Myocyte (in vitro differentiated cells): Measurements from ENCODE around the gene ACOT9. TPM values are rescaled to one million over a fixed set of nuclear protein-coding genes. Genes with fewer than 3 reads are reported as not detected.
"Not testable (repeated sequence)": the region's sequence is repeated elsewhere in the genome, so short reads cannot be mapped to it uniquely, and the experiment has no call there.

Source experiments
- DNase-seq: peaks from one replicate; pipeline ENCODE4 v3.0.0-alpha.2; 2012; ENCODE audit warnings: low read depth
- polyA plus RNA-seq: library from polyadenylated mRNA; unstranded; fragments of >200 nt; gene quantifications from one replicate; pipeline ENCODE4 v1.2.1, GENCODE V29; 2012; ENCODE audit warnings: missing spikeins
- total RNA-seq: library from RNA; depleted of rRNA; stranded (reverse); fragments of >200 nt; gene quantifications from 2 replicates; pipeline ENCODE4 v1.2.3, GENCODE V29; 2014

ACOT9 gene, protein sequence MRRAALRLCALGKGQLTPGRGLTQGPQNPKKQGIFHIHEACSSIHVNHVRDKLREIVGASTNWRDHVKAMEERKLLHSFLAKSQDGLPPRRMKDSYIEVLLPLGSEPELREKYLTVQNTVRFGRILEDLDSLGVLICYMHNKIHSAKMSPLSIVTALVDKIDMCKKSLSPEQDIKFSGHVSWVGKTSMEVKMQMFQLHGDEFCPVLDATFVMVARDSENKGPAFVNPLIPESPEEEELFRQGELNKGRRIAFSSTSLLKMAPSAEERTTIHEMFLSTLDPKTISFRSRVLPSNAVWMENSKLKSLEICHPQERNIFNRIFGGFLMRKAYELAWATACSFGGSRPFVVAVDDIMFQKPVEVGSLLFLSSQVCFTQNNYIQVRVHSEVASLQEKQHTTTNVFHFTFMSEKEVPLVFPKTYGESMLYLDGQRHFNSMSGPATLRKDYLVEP
- 73.0 and 77.2 TPM in 2 replicates for total RNA-seq
- 49.9 TPM for polyA plus RNA-seq

GRCh38 chrX:23742697-23743622 lies at the start of gene ACOT9:
TSS of gene ACOT9 (minus strand) at chrX:23743276. CDS start at chrX:23743144, 132 bp downstream.
- peak; percentile 91 for DNase-seq

GRCh38 chrX:23790155-23790497 lies 47.0 kb upstream of the ACOT9 start:
- DNase-seq: no peak

GRCh38 chrX:23789386-23790154 lies 46.5 kb upstream of the ACOT9 start:
- no peak for DNase-seq

- DNase-seq: no peak
These were observed 45.9 kb upstream of the ACOT9 start for GRCh38 chrX:23788946-23789345.

DNA sequence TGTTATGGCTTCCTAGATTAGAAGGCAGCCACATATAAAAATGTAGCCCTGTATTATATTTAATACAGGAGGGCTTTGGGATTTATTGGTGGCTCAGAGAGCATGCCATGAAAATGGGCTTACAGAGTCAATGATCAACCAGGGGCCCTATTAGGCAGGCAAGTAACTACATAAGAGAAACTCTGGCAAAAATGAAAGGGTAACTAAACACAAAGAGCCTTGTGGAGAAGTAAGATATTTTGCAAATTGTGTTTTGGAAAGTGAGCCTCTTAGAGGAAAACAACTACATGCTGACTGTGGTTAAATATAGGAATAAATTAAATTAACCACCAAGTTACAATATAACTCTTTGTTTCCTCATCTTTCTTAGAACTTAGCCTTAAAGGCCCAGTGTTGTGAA lies 45.4 kb upstream of the ACOT9 start:
- DNase-seq: no peak

DNA sequence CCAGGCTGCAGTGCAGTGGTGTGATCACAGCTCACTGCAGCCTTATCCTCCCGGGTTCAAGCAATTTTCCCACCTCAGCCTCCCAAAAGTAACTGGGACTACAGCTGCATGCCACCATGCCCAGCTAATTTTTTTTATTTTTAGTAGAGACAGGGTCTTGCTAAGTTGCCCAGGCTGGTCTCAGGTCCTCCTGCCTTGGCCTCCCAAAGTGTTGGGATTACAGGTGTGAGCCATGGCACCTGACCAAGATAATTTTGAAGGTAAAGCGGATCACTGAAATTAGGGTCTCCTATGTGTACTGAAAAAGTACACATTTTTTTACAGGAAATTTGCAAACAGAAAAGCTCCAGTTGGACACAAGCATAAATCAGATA lies 44.7 kb upstream of the ACOT9 start:
- DNase-seq: no peak

DNA sequence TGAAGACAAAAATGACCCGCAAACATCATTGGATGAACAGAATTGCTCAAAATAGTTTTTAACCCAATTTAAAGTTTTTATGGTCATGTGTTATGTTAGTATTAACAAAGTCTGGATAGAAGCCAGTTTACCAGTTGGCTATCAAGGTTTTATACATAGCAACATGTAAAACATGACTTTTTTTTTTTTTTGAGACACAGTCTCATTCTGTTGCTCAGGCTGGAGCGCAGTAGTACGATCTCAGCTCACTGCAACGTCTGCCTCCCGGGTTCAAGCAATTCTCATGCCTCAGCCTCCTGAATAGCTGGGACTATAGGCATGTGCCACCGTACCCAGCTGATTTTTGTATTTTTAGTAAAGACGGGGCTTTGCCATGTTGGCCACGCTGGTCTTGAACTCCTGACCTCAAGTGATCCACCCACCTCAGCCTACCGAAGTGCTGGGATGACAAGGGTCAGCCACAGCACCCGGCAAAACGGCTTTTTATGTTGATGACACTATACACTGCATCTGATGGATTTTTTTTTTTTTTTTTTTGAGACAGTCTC lies 43.3 kb upstream of the ACOT9 start:
- DNase-seq: no peak

- no peak for DNase-seq
These were observed 42.5 kb upstream of the ACOT9 start for GRCh38 chrX:23785580-23785979.

- DNase-seq: peak; percentile 13
These were observed 41.6 kb upstream of the ACOT9 start for GRCh38 chrX:23784470-23785331.

DNA sequence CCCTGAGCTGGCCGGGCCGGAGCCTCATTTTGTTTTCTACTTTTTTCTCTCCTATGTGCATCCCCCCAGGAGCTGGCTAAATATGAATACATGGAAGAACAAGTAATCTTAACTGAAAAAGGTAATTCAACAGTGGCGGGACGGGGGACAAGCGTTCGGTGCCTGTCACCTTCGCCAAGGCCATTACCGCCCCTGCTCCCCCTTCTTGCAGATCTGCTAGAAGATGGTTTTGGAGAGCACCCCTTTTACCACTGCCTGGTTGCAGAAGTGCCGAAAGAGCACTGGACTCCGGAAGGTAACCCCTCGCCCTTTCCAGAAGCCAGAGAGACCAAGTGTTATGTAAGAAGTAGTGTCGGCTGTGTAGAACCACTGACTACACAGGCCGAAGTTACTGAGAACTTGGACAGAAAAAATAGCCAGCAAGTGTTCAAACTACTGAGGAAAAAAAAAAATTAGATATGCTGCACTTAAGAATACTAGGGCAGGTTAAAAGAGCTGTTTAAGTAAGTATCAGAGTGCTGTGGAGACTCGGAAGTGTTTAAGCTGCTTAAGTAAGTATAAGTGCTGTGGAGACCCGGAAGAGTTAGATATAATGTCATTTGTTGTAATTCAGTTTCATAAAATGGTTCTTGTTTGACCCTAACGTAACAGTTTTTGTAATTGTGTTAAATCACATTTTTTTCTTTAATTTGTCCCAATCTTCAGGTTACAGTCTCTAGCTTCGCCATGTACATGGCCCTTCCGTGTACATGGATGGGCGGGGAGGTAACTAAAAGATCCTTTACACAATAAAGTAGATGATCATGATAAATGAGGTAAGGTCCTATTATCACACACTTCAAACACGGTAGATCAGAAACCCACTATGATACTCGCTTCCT lies 40.8 kb upstream of the ACOT9 start:
- peak; percentile 8 for DNase-seq

DNA sequence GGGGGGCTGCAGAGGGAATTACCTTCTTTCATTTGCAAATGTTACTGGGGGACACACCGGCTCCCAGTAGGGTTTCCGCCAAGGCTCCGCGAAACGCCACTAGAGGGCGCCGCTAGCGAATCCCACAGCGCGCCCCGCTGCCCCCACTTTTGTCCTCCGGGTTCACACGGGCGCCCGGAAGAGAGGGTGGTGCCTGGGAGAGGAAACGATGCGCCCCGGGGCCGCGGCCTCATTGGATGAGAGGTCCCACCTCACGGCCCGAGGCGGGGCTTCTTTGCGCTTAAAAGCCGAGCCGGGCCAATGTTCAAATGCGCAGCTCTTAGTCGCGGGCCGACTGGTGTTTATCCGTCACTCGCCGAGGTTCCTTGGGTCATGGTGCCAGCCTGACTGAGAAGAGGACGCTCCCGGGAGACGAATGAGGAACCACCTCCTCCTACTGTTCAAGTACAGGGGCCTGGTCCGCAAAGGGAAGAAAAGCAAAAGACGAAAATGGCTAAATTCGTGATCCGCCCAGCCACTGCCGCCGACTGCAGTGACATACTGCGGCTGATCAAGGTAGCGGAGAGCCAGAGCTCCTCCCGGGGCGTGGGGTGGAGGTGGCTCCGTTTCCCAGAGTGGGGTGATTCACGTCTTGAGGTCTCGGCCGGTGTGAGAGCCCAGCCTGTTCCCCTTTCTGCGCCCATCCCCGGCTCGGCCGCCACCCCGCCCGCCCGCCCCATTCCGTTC lies 40.0 kb upstream of the ACOT9 start, which contains the start of gene SAT1:
Gene SAT1, plus strand, starts transcription at position 311 of the 726 bp plus-strand sequence. Its CDS starts 179 bp downstream, at position 490.
- DNase-seq: peak; percentile 93

DNA sequence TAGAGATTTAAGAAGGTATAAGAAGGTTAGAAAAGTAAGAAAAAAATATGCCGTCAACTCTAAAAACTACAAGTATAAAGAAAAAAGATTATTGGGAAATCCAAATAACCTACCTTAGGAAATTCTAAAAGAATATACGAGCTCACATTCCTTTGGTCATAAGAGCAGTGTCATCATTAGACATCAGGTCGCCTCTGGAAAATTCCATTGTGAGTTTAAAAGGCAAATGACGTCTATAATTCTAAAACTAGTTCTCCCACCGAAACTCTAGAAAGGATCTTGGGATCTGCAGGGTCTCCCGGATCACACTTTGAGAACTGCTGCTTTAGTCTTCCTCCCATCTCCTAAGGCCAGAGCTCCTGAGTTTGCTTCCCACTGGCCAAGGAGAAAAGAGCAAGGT lies 39.4 kb upstream of the ACOT9 start:
- DNase-seq: no peak

DNA sequence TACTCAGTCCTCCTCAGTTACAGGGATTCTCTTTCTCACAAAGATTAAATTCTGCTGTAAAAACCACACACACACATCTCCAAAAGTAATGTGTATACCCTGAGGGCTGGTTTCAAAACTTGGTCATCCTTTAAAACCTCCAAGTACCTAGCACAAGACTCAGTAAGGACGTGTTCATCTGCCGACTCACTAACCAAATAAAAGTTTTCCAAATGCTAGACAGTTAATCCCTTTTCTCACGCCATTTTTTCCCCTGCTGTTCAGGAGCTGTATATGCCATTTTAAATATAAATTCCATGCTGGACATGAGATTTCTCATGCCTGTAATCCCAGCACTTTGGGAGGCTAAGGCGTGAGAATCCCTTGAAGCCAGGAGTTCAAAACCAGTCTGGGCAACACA lies 35.9 kb upstream of the ACOT9 start:
- peak; percentile 16 for DNase-seq

DNA sequence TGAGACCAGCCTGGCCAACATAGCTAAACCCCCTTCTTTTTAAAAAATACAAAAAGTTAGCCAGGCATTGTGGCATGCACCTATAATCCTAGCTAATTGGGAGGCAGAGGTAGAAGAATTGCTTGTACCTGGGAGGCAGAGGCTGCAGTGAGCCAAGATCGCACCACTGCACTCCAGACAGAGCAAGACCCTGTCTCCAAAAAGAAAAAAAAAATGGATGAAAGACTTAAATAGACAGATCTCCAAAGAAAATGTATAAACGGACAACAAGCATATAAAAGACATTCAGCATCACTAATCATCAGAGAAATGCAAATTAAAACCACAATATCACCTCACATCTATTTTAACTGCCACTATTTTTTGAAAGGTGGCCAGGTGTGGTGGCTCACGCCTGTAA lies 33.3 kb upstream of the ACOT9 start:
- no peak for DNase-seq

- no peak for DNase-seq
These were observed 30.6 kb upstream of the ACOT9 start for GRCh38 chrX:23773601-23774175.

DNA sequence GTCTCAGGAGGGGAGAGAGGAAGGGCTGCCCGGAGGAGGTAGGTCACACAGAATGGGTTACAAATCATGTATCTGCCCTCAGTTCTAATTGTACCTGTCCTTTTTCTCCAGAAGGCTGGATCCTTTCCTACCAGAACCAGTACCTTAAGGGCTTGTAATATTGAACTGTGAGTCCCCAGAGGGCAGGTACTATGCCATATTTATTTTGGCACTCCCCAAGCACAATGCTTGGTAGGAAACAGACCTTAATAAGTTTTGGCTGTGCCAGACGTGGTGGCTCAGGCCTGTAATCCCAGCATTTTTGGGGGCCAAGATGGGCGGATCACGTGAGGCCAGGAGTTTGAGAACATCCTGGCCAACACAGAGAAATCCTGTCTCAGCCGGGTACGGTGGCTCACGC lies 28.0 kb upstream of the ACOT9 start:
- not testable (repeated sequence) for DNase-seq

DNA sequence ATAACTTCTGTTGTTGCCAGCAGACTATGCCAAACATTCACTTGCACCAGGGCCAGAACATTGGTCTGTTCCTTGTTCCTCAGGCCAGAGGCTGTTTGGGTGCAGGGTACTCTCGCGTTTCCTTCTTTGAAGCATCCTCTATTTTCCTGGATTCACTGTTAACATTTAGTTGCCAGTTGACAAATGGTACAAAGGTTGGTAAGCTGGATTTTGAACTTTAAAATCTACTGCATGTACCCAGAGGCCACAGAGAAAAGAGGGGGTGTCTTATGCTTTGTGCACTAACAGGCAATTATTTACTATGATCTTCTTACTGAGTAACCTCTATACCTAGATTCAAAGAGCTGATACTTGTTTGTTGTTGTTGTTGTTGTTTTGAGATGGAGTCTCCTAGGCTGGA lies 27.1 kb upstream of the ACOT9 start:
- DNase-seq: no peak
